ENCODE measurements around the gene C1orf198. TPM values are rescaled to one million over a fixed set of nuclear protein-coding genes. Genes with fewer than 3 reads are reported as not detected.

The C1orf198 gene
- polyA plus RNA-seq, 1 of the 3 experiments (the other 2 are of a cell fraction) = 12.3 TPM

DNA sequence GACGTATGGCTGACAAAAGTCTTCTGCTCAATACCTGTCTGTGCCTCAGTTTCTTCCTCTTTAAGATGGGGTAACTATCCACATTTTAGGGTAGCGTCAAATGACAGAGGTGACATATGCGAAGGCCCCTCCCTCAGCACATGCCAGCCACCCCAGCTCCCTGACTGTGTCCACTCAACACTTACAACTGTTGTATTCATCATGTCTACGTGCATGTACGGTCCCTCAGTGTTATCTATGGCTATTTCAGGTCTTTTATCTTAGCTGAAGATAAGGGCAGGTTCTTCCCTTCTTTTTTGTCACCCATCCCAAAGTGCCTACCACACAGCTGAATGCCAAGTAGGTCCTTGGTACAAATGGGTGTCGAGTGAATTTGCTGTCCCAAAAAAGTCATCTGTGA is 8.3 kb upstream of the C1orf198 start:
- H3K36me3 ChIP-seq (replicated peaks in 1 of 2; ENCODE audit: control insufficient read depth in 1 of 2, insufficient read depth in 2 of 2, low read length in 1 of 2) = no peaks in the 10 kb centered on the region
- DNase-seq = no peak
- peaks cover 0 to 11% of the 10 kb centered on the region in 2 experiments; a peak in 2 of 4 replicates for H3K4me1 ChIP-seq (ENCODE audit: control insufficient read depth in 1 of 2, insufficient read depth in 2 of 2, low read depth in 1 of 2, low read length in 1 of 2)
- H3K9ac ChIP-seq = no peak overlapping the region
- no peaks in the 10 kb centered on the region for H4K20me1 ChIP-seq (ENCODE audit: insufficient read depth)
- H3K9me3 ChIP-seq = no peaks in the 10 kb centered on the region
- ChIA-PET POLR2A (no interaction called here), CTCF (interaction anchor here (0.6 kb wide), 1 partner anchor 16 kb away, joined by 3 read pairs; no protein-coding TSS in a partner anchor)
- no peak overlapping the region for H2AFZ ChIP-seq (ENCODE audit: low read depth)
- no peaks in the 10 kb centered on the region for H3K9me2 ChIP-seq
- TF ChIP-seq, protein P1, sequence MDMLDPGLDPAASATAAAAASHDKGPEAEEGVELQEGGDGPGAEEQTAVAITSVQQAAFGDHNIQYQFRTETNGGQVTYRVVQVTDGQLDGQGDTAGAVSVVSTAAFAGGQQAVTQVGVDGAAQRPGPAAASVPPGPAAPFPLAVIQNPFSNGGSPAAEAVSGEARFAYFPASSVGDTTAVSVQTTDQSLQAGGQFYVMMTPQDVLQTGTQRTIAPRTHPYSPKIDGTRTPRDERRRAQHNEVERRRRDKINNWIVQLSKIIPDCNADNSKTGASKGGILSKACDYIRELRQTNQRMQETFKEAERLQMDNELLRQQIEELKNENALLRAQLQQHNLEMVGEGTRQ (IDR thresholded peaks at IDR 0.05; ENCODE audit: borderline replicate concordance, low read depth, low read length) = no peak
- TF ChIP-seq, protein P2, sequence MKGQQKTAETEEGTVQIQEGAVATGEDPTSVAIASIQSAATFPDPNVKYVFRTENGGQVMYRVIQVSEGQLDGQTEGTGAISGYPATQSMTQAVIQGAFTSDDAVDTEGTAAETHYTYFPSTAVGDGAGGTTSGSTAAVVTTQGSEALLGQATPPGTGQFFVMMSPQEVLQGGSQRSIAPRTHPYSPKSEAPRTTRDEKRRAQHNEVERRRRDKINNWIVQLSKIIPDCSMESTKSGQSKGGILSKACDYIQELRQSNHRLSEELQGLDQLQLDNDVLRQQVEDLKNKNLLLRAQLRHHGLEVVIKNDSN (IDR thresholded peaks at IDR 0.05; ENCODE audit: borderline replicate concordance, low read depth) = no peak
- TF ChIP-seq FOXJ3 (CRISPR knock-in tag; IDR thresholded peaks at IDR 0.05) (no peak), TCF12 (IDR thresholded peaks at IDR 0.05) (no peak), SIN3A (IDR thresholded peaks at IDR 0.05; ENCODE audit: borderline replicate concordance, low read depth, low read length) (no peak), RCOR1 (IDR thresholded peaks at IDR 0.05; ENCODE audit: low read length) (no peak), MEF2A (IDR thresholded peaks at IDR 0.05; ENCODE audit: borderline replicate concordance, low read depth) (no peak), SMC3 (IDR thresholded peaks at IDR 0.05; ENCODE audit: low read depth, low read length) (no peak)
- TF ChIP-seq, protein P3, sequence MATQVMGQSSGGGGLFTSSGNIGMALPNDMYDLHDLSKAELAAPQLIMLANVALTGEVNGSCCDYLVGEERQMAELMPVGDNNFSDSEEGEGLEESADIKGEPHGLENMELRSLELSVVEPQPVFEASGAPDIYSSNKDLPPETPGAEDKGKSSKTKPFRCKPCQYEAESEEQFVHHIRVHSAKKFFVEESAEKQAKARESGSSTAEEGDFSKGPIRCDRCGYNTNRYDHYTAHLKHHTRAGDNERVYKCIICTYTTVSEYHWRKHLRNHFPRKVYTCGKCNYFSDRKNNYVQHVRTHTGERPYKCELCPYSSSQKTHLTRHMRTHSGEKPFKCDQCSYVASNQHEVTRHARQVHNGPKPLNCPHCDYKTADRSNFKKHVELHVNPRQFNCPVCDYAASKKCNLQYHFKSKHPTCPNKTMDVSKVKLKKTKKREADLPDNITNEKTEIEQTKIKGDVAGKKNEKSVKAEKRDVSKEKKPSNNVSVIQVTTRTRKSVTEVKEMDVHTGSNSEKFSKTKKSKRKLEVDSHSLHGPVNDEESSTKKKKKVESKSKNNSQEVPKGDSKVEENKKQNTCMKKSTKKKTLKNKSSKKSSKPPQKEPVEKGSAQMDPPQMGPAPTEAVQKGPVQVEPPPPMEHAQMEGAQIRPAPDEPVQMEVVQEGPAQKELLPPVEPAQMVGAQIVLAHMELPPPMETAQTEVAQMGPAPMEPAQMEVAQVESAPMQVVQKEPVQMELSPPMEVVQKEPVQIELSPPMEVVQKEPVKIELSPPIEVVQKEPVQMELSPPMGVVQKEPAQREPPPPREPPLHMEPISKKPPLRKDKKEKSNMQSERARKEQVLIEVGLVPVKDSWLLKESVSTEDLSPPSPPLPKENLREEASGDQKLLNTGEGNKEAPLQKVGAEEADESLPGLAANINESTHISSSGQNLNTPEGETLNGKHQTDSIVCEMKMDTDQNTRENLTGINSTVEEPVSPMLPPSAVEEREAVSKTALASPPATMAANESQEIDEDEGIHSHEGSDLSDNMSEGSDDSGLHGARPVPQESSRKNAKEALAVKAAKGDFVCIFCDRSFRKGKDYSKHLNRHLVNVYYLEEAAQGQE (IDR thresholded peaks at IDR 0.05; ENCODE audit: low read depth, low read length) = no peak
- TF ChIP-seq, protein P4, sequence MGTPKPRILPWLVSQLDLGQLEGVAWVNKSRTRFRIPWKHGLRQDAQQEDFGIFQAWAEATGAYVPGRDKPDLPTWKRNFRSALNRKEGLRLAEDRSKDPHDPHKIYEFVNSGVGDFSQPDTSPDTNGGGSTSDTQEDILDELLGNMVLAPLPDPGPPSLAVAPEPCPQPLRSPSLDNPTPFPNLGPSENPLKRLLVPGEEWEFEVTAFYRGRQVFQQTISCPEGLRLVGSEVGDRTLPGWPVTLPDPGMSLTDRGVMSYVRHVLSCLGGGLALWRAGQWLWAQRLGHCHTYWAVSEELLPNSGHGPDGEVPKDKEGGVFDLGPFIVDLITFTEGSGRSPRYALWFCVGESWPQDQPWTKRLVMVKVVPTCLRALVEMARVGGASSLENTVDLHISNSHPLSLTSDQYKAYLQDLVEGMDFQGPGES (IDR thresholded peaks at IDR 0.05; ENCODE audit: low read depth, low read length) = no peak
- WGBS (ENCODE audit: low lambda C conversion rate) = 75% methylated on average over 6 of the region's 6 CpGs
- H3K27ac ChIP-seq (ENCODE audit: low read depth in 2 of 2, low read length in 1 of 2) = no peak overlapping the region
- no peaks in the 10 kb centered on the region for H3K79me2 ChIP-seq (ENCODE audit: insufficient read depth)
- no peak overlapping the region for H3K4me2 ChIP-seq
- H3F3A ChIP-seq (replicated peaks; ENCODE audit: insufficient read depth) = no peaks in the 10 kb centered on the region
- H3K27me3 ChIP-seq (ENCODE audit: insufficient read depth) = no peaks in the 10 kb centered on the region
- no peak overlapping the region for H3K4me3 ChIP-seq (ENCODE audit: low read depth in 2 of 2, low read length in 1 of 2)
